T-helper 22 cell (primary cell): ENCODE results near the gene CDT1.

Experiments used
- DNase-seq: peaks from one replicate; pipeline ENCODE4 v3.0.0-alpha.2; 2020; ENCODE audit warnings: low read depth

The CDT1 gene

DNA sequence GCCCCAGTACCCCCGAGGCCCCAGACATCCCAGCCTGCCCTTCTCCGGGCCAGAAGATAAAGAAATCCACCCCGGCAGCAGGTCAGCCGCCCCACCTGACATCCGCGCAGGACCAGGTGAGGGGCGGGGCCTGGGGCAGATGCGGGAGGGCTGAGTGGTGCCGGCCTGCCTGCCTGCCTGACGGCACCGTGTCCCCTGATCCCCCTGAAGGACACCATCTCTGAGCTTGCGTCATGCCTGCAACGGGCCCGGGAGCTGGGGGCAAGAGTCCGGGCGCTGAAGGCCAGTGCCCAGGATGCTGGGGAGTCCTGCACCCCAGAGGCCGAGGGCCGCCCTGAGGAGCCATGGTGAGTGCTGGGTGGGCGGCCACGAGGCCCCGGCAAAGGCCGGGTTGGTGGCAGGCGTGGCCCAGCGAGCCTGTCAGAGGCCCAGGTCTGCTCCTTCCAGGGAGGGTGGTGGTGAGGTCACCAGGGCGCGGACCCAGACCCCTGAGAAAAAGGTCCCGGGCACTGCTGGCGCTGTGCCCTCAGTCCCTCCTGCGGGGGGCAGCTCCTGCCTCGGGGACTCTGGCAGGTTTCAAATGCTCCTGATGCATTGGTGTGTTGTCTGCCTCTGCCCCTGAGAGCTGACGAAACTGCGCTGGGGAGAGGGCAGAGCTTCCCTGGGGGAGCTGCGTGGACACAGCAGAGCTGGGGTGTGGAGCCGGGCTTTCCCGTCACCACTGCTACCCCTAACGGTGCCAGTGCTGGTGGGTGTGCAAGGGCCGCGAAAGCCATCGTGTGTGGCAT lies 1.2 kb downstream of the CDT1 start:
- no peak for DNase-seq

- DNase-seq: no peak
Measured at GRCh38 chr16:88805340-88805715, 1.7 kb downstream of the CDT1 start.

- DNase-seq: no peak
Measured at GRCh38 chr16:88805887-88806393, 2.4 kb downstream of the CDT1 start.

DNA sequence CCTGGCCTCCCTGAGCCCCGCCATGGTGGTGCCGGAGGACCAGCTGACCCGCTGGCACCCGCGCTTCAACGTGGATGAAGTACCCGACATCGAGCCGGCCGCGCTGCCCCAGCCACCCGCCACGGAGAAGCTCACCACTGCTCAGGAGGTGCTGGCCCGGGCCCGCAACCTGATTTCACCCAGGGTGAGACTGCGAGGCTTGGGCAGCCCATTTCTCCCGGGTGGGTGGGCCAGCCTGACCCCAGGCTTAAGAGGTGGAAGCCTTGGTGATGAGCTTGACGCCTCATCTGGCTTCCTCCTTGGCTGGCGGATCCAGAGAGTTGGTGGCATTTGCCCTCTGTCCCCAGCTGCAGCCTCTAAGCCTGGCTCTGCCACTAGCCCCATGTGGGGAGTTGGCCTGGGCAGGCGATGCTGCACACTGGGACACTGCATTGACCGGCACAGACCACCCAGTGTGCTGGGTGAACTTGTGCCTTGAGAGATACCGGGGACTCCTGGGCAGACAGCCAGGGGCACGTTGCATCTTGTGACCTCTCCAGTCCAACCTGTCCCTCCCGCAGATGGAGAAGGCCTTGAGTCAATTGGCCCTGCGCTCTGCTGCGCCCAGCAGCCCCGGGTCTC lies 3.0 kb downstream of the CDT1 start:
- DNase-seq: no peak

GRCh38 chr16:88807142-88807625 lies 3.6 kb downstream of the CDT1 start:
- no peak for DNase-seq

GRCh38 chr16:88807626-88808453 lies 4.3 kb downstream of the CDT1 start:
- DNase-seq: no peak

GRCh38 chr16:88809068-88809675 lies 5.6 kb downstream of the CDT1 start:
- DNase-seq: no peak

DNA sequence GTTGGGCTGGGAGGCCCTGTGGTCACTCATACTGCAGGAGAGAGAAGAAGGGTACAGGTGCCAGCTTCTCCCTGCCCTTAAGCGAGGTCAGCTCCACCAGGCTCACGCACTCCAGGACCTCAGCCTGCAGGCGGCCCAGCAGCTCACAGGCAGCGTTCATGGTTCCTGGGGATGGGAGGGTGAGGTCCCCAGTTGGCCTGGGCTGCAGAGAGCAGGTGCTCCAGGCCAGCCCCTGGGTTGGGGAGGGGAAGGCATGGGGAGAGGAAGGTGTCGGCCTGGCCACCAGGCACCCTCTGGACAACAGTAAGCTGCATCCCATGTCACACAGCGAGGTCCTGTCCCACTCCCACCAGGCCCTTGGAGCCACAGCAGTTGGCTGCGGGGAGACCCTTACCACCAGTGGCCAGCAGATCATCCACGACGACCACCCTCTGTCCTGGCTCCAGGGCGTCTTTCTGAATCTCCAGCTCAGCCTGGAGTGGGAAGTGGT lies 6.1 kb downstream of the CDT1 start:
- DNase-seq: no peak

DNA sequence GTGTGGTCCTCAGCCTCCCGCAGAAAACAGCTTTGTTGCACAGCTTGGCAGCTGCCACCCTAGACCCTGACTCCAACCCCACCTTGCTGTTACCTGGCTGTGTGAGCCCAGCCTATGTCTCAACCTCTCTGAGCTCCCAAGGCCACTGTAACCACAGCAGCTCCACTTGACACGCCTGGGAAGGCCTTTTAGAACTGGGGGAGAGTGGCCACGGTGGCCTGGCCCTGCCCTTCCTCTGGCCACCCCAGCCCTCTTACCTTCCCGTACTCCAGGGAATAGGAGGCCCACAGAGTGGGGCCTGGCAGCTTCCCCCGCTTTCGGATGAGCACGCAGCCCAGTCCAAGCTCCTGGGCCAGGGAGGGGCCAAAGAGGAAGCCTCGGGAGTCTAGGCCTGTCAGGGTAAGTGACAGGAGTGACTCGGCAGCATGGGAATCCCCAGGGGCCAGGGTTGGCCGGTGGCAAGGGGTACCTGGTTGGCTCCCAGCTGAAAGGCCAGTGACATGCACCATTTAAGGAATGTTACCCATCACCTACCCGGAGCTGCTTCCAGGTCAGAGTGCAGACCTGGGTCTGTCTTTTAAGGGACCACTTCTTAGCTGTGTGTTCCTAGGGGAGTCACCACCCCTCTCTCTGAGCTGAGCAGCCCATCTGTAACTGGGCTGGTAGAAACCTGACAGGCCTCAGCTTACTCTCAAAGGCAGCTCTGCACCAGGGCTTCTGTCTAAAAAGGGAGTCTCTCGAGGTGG lies 6.8 kb downstream of the CDT1 start:
- no peak for DNase-seq

- DNase-seq: peak; percentile 53
Measured at GRCh38 chr16:88810912-88811768, 7.6 kb downstream of the CDT1 start.

GRCh38 chr16:88811769-88812512 lies 8.4 kb downstream of the CDT1 start, which contains the start of gene APRT:
TSS of gene APRT (minus strand) at chr16:88811928. CDS start at chr16:88811899, 29 bp downstream.
- peak; percentile 88 for DNase-seq

DNA sequence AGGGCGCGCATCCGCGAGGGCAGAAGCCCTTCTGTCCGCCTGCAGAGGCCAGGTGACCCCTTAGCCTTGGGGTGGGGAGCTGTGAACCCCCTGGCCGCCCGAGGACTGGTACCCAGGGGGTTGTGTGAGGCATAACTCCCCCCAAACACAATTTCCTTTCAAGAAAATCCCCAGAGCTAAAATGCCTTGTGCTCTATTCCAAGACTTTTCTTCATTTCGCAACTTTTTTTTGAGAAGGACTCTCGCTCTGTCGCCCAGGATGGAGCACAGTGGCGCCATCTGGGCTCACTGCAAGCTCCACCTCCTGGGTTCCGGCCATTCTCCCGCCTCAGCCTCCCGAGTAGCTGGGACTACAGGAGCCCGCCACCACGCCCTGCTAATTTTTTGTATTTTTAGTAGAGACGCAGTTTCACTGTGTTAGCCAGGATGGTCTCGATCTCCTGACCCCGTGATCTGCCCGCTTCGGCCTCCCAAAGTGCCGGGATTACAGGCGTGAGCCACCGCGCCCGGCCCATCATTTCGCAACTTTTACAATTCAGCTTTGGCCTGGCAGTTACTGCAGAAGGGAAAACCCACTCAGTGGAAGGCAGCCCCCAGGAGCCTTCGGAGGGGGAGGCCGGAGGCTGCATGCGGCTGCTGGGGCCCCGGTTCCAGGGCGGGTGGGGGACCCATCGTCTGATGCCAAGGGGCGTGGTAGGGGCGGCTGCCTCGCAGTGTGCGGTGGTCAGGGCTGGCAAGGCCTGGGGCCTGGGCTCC lies 9.1 kb downstream of the CDT1 start:
- DNase-seq: no peak

GRCh38 chr16:88813269-88814143 lies 9.9 kb downstream of the CDT1 start:
- DNase-seq: no peak

DNA sequence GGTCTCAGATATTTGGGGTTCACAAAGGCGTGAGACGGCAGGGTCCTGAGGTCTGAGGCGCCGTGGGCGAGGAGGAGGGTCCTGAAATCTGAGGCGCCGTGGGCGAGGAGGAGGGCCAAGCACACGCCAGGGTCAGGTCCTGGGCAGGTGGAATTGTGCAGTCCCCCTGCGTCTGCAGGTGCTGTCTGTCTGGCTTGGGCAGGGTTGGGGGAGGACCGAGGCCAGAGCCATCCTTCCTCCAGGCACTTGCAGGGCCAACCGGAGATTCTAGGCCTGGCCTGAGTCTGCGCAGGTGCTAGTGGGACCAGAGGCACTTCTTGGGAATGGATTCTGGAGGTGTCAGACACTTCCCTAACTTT lies 10.5 kb downstream of the CDT1 start:
- no peak for DNase-seq

- DNase-seq: no peak
Measured at GRCh38 chr16:88815227-88815626, 11.6 kb downstream of the CDT1 start.

GRCh38 chr16:88815901-88816589 lies 12.5 kb downstream of the CDT1 start:
- DNase-seq: no peak
